HepG2 (cell line): ENCODE data around the gene RPL23. TPM values are rescaled to one million over a fixed set of nuclear protein-coding genes. Genes with fewer than 3 reads are reported as not detected.

Source experiments
- ELK4 ChIP-seq: sonication (generic); formaldehyde crosslinking; IDR thresholded peaks from 2 replicates; pipeline ENCODE4 v1.9.0; 2021; ENCODE audit warnings: missing genetic modification reagents, borderline replicate concordance
- FLYWCH1 ChIP-seq: sonication (generic); formaldehyde crosslinking; IDR thresholded peaks from 2 replicates; pipeline ENCODE4 v1.8.1; 2023; ENCODE audit warnings: mild to moderate bottlenecking, missing genetic modification reagents
- GTF2F1 ChIP-seq: fragments of 150-350 bp; IDR thresholded peaks from 2 replicates; pipeline ENCODE4 v1.6.1; 2014; ENCODE audit warnings: low read length
- HHEX ChIP-seq: IDR thresholded peaks from 2 replicates; pipeline ENCODE4 v1.6.1; 2016; ENCODE audit warnings: control low read depth
- MZF1 ChIP-seq: sonication (generic); formaldehyde crosslinking; IDR thresholded peaks from 2 replicates; pipeline ENCODE4 v1.8.1; 2023; ENCODE audit warnings: mild to moderate bottlenecking, missing genetic modification reagents, borderline replicate concordance
- PAX8 ChIP-seq: sonication (generic); formaldehyde crosslinking; IDR thresholded peaks from 2 replicates; pipeline ENCODE4 v1.8.0; 2022; ENCODE audit warnings: mild to moderate bottlenecking, missing genetic modification reagents, borderline replicate concordance
- PHF21A ChIP-seq: sonication (generic); formaldehyde crosslinking; IDR thresholded peaks from 2 replicates; pipeline ENCODE4 v1.5.0; 2020; ENCODE audit warnings: mild to moderate bottlenecking, missing genetic modification reagents
- TOE1 ChIP-seq: sonication (generic); formaldehyde crosslinking; IDR thresholded peaks from 2 replicates; pipeline ENCODE4 v1.4.0; 2020; ENCODE audit warnings: mild to moderate bottlenecking, missing genetic modification reagents
- UBTF ChIP-seq: sonication (generic); formaldehyde crosslinking; IDR thresholded peaks from 2 replicates; pipeline ENCODE4 v1.4.0; 2020; ENCODE audit warnings: mild to moderate bottlenecking, missing genetic modification reagents
- ZNF331 ChIP-seq: sonication (generic); formaldehyde crosslinking; IDR thresholded peaks from 2 replicates; pipeline ENCODE4 v1.4.0; 2020; ENCODE audit warnings: missing genetic modification reagents
- ZNF503 ChIP-seq: sonication (generic); formaldehyde crosslinking; IDR thresholded peaks from 2 replicates; pipeline ENCODE4 v1.4.0; 2020; ENCODE audit warnings: missing genetic modification reagents
- polyA plus RNA-seq, 8 experiments: library from polyadenylated mRNA; depleted of rRNA in 3 of 8; stranded (reverse) in 7 of 8; unstranded in 1 of 8; fragments of >200 nt; fragmentation: Illumina TruSeq in 4 of 8; extraction: Trizol in 4 of 8; gene quantifications; 2 replicates each; pipeline versions ENCODE4 v1.2.1 to v1.2.3, GENCODE V29; 2011 to 2016; ENCODE audit warnings: low read depth in 4 of 8, missing spikeins in 1 of 8, mixed read lengths in 1 of 8; ENCODE audit not compliant: insufficient read depth in 1 of 8
- total RNA-seq, 5 experiments: library from RNA; depleted of rRNA; stranded (reverse); fragments of >200 nt; fragmentation: Illumina TruSeq; extraction: Trizol; gene quantifications; 2 replicates each; pipeline ENCODE4 v1.2.3, GENCODE V29; 2016; ENCODE audit warnings: low read depth in 1 of 5
- TF ChIP-seq, protein P1 (sequence below): sonication (generic); formaldehyde crosslinking; IDR thresholded peaks from 2 replicates; pipeline ENCODE4 v1.5.0; 2020; ENCODE audit warnings: missing genetic modification reagents, mild to moderate bottlenecking, borderline replicate concordance
- TF ChIP-seq, protein P2 (sequence below): sonication (generic); formaldehyde crosslinking; IDR thresholded peaks from 2 replicates; pipeline ENCODE4 v1.5.0; 2020; ENCODE audit warnings: mild to moderate bottlenecking, missing genetic modification reagents, borderline replicate concordance

The RPL23 gene
- total and polyA plus RNA-seq, 2 of the 13 experiments (the other 11 are each of a cell fraction or from before 2014, with no cell fraction given) = 2,790 to 4,860 TPM

DNA sequence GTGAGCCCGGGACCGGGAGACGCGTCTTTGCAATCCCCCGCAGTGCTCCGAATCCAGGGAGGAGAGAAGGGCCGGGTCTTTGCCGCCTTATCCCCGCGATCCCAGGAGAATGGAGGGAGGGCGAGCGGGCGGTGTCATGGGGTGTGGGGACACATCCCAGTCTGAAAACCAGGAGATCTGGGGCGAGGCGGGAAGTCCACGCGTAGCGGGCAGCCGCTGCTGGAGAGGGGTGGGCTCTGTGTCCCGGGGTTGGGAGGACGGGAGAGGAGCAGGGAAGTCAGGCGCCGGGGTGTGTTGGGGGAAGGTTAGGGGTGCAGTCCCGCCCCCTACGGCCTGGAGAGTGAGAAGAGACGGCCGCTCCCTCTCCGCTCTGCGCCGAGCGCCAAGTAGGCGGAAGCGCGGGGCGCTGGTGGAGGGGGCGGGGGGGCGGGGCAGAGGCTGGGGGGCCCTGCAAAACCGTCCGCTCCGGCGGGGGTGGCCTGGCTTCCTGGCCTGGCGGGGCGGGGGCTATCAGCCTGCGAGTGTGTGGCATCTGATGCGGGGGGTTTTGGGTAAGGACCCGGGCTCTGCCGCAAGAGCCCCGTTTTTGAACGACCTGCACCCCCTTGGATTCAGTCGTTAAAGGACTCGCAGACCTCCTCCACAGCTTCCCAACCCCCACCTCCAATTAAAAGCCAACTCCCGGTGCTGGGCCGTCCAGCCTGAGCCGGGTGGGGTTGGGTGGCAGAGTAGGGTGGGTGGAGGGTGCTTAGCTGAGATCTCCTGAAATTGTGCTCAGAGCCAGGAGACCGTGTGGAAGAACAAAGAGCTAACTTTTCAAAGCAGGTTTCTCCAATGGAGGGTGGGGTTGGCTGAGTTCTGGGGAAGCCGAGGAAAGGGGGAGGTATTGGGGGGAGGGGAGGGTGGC, 17.0 kb upstream of the RPL23 start (continued):
- TF ChIP-seq, protein P1, sequence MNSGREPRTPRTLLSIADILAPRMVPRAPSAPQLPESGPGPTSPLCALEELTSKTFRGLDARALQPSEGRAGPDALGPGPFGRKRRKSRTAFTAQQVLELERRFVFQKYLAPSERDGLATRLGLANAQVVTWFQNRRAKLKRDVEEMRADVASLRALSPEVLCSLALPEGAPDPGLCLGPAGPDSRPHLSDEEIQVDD (CRISPR knock-in tag) = peak; percentile 80; the same call in 1 of the 2 replicates
- TF ChIP-seq MZF1 (CRISPR knock-in tag) (no peak), PAX8 (CRISPR knock-in tag) (no peak), PHF21A (CRISPR knock-in tag) (no peak; the same call in 1 of the 2 replicates), FLYWCH1 (no peak; the same call in 1 of the 2 replicates), HHEX (no peak), TOE1 (CRISPR knock-in tag) (no peak), ZNF331 (no peak), ZNF503 (CRISPR knock-in tag) (no peak), GTF2F1 (no peak), UBTF (no peak; the same call in 1 of the 2 replicates), ELK4 (CRISPR knock-in tag) (no peak)
- TF ChIP-seq, protein P2, sequence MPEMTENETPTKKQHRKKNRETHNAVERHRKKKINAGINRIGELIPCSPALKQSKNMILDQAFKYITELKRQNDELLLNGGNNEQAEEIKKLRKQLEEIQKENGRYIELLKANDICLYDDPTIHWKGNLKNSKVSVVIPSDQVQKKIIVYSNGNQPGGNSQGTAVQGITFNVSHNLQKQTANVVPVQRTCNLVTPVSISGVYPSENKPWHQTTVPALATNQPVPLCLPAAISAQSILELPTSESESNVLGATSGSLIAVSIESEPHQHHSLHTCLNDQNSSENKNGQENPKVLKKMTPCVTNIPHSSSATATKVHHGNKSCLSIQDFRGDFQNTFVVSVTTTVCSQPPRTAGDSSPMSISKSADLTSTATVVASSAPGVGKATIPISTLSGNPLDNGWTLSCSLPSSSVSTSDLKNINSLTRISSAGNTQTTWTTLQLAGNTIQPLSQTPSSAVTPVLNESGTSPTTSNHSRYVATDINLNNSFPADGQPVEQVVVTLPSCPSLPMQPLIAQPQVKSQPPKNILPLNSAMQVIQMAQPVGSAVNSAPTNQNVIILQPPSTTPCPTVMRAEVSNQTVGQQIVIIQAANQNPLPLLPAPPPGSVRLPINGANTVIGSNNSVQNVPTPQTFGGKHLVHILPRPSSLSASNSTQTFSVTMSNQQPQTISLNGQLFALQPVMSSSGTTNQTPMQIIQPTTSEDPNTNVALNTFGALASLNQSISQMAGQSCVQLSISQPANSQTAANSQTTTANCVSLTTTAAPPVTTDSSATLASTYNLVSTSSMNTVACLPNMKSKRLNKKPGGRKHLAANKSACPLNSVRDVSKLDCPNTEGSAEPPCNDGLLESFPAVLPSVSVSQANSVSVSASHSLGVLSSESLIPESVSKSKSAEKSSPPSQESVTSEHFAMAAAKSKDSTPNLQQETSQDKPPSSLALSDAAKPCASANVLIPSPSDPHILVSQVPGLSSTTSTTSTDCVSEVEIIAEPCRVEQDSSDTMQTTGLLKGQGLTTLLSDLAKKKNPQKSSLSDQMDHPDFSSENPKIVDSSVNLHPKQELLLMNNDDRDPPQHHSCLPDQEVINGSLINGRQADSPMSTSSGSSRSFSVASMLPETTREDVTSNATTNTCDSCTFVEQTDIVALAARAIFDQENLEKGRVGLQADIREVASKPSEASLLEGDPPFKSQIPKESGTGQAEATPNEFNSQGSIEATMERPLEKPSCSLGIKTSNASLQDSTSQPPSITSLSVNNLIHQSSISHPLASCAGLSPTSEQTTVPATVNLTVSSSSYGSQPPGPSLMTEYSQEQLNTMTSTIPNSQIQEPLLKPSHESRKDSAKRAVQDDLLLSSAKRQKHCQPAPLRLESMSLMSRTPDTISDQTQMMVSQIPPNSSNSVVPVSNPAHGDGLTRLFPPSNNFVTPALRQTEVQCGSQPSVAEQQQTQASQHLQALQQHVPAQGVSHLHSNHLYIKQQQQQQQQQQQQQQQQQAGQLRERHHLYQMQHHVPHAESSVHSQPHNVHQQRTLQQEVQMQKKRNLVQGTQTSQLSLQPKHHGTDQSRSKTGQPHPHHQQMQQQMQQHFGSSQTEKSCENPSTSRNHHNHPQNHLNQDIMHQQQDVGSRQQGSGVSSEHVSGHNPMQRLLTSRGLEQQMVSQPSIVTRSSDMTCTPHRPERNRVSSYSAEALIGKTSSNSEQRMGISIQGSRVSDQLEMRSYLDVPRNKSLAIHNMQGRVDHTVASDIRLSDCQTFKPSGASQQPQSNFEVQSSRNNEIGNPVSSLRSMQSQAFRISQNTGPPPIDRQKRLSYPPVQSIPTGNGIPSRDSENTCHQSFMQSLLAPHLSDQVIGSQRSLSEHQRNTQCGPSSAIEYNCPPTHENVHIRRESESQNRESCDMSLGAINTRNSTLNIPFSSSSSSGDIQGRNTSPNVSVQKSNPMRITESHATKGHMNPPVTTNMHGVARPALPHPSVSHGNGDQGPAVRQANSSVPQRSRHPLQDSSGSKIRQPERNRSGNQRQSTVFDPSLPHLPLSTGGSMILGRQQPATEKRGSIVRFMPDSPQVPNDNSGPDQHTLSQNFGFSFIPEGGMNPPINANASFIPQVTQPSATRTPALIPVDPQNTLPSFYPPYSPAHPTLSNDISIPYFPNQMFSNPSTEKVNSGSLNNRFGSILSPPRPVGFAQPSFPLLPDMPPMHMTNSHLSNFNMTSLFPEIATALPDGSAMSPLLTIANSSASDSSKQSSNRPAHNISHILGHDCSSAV (CRISPR knock-in tag) = no peak
